K562 (cell line): ENCODE measurements around the gene HSPB6. TPM values are rescaled to one million over a fixed set of nuclear protein-coding genes. Genes with fewer than 3 reads are reported as not detected.

ENCODE experiments used
- CBX2 ChIP-seq: fragments of 200-600 bp; sonication (generic); IDR thresholded peaks from one replicate; pipeline ENCODE4 v1.6.1; 2012; ENCODE audit warnings: mild to moderate bottlenecking, low read length, inconsistent platforms; ENCODE audit not compliant: insufficient read depth, poor library complexity, severe bottlenecking
- EWSR1 ChIP-seq: fragments of 450-650 bp; IDR thresholded peaks from 2 replicates; pipeline ENCODE4 v1.6.1; 2018; ENCODE audit warnings: borderline replicate concordance, mild to moderate bottlenecking, low read depth, moderate library complexity; ENCODE audit not compliant: partially characterized antibody
- GABPB1 ChIP-seq: sonication (generic); formaldehyde crosslinking; IDR thresholded peaks from 2 replicates; pipeline ENCODE4 v1.8.0; 2022; ENCODE audit warnings: mild to moderate bottlenecking, missing genetic modification reagents
- HEY1 ChIP-seq: fragments of 250-450 bp; sonication (Bioruptor Pico); IDR thresholded peaks from 2 replicates; pipeline ENCODE4 v1.5.0; 2020; ENCODE audit warnings: mild to moderate bottlenecking, moderate library complexity, borderline replicate concordance
- NFATC3 ChIP-seq: fragments of 450-650 bp; IDR thresholded peaks from 2 replicates; pipeline ENCODE4 v1.6.1; 2017; ENCODE audit warnings: mild to moderate bottlenecking
- PHF20 ChIP-seq: fragments of 450-650 bp; IDR thresholded peaks from 2 replicates; pipeline ENCODE4 v1.6.1; 2018; ENCODE audit not compliant: partially characterized antibody
- PML ChIP-seq: IDR thresholded peaks from 2 replicates; pipeline ENCODE4 v1.6.1; 2012; ENCODE audit warnings: low read length, inconsistent platforms
- SIX5 ChIP-seq, 2 experiments: IDR thresholded peaks; 2 replicates each; pipeline ENCODE4 v1.6.1; 2011; ENCODE audit warnings: low read length in 2 of 2, borderline replicate concordance in 1 of 2, low read depth in 1 of 2, mild to moderate bottlenecking in 1 of 2, moderate library complexity in 1 of 2; ENCODE audit not compliant: insufficient read depth in 1 of 2
- TEAD1 ChIP-seq, 2 experiments: fragments of 450-650 bp in 1 of 2; sonication (generic) in 1 of 2; formaldehyde crosslinking; IDR thresholded peaks; 2 replicates each; pipeline versions ENCODE4 v1.4.0 to v1.8.0; 2020 to 2022; ENCODE audit warnings: mild to moderate bottlenecking in 2 of 2, missing genetic modification reagents in 1 of 2
- ZC3H11A ChIP-seq: IDR thresholded peaks from 2 replicates; pipeline ENCODE4 v1.6.1; 2012; ENCODE audit warnings: low read depth, low read length, improper control_type of control experiment
- ZNF165 ChIP-seq: fragments of 250-450 bp; sonication (Bioruptor Pico); IDR thresholded peaks from 2 replicates; pipeline ENCODE4 v1.4.0; 2020; ENCODE audit warnings: borderline replicate concordance
- ZNF3 ChIP-seq: fragments of 250-450 bp; sonication (Bioruptor Pico); IDR thresholded peaks from 2 replicates; pipeline ENCODE4 v1.5.0; 2021; ENCODE audit warnings: mild to moderate bottlenecking, moderate library complexity
- ZNF75A ChIP-seq: fragments of 450-650 bp; formaldehyde crosslinking; IDR thresholded peaks from 2 replicates; pipeline ENCODE4 v1.4.0; 2020; ENCODE audit warnings: mild to moderate bottlenecking
- polyA plus RNA-seq, 8 experiments: library from polyadenylated mRNA; depleted of rRNA in 4 of 8; stranded (reverse) in 5 of 8; unstranded in 3 of 8; fragments of >200 nt; fragmentation: Nextera tagmentation in 2 of 8; fragmentation: Illumina TruSeq in 1 of 8; extraction: Ambion mirVana in 2 of 8; extraction: Trizol in 1 of 8; gene quantifications; 2 replicates each; pipeline versions ENCODE4 v1.2.1 to v1.2.3, GENCODE V29; 2011 to 2014; ENCODE audit warnings: inconsistent platforms in 1 of 8, missing spikeins in 1 of 8
- total RNA-seq, 7 experiments: library from RNA; depleted of rRNA in 6 of 7; stranded (reverse); fragments of >200 nt in 6 of 7; fragmentation: Illumina TruSeq in 2 of 7; extraction: Trizol in 2 of 7; gene quantifications; 2 replicates each; pipeline versions ENCODE4 v1.2.1 to v1.2.3, GENCODE V29; 2011 to 2021; ENCODE audit warnings: low replicate concordance in 1 of 7
- TF ChIP-seq, protein P1 (sequence below): fragments of 250-450 bp; sonication (Bioruptor Pico); IDR thresholded peaks from 2 replicates; pipeline ENCODE4 v1.5.0; 2021; ENCODE audit warnings: mild to moderate bottlenecking, borderline replicate concordance
- TF ChIP-seq, protein P2 (sequence below): sonication (generic); formaldehyde crosslinking; IDR thresholded peaks from 2 replicates; pipeline ENCODE4 v1.4.0; 2020; ENCODE audit warnings: mild to moderate bottlenecking, missing genetic modification reagents
- TF ChIP-seq, protein P3 (sequence below): IDR thresholded peaks from 3 replicates; pipeline ENCODE4 v1.6.1; 2011; ENCODE audit warnings: borderline replicate concordance, mild to moderate bottlenecking, moderate library complexity; ENCODE audit not compliant: insufficient read length; ENCODE audit errors: extremely low read depth
- TF ChIP-seq, protein P4 (sequence below): fragments of 250-450 bp; sonication (Bioruptor Pico); IDR thresholded peaks from 2 replicates; pipeline ENCODE4 v1.8.0; 2022; ENCODE audit warnings: moderate library complexity, mild to moderate bottlenecking, inconsistent platforms

The HSPB6 gene
- total and polyA plus RNA-seq, 9 of the 15 experiments (the other 6 are each of a cell fraction or from before 2014, with no cell fraction given): 0.55 TPM; not detected in 8

DNA sequence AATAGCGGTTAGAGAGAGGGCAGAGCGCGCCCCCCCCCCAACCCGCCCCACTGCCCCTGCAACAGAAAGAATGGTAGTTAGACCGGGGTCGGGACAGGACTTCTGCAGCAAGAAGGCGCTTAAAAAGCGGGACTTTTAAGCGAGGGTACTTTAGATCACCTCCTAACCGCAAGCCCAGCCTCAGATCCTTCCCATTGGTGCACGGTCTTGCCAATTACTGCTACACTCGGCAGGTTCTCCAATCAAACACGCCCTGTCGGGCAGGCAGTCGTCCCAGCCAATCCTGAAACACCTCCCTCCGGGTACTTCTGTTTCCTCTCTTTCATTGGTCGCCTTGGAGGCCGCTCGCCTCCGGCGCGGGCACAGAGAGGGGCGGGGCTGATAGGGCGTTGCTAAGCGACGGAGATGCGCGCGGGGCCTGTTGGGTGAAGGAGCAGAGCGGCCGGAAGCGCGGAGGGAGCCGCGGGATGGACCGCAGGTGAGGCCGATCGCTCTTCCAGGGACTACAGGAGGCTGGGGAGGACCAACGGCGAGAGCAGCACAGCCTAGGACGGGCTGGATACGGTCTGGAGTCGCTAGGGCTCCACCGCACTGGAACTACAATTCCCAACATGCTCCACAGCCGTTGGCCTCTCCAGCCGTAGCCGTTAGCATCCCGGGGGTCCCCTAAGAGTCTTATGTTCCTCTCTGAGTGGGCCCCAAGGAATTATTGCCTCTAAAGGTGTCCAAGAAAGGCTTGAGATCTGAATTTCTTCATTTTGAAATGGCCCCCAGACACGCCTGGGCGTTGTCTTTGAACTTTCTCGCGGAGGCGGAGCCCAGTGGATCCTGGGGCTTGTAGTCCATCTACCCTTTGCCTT lies 1.1 kb upstream of the HSPB6 start, which contains the start of gene PROSER3 (continued):
- TF ChIP-seq, protein P1, sequence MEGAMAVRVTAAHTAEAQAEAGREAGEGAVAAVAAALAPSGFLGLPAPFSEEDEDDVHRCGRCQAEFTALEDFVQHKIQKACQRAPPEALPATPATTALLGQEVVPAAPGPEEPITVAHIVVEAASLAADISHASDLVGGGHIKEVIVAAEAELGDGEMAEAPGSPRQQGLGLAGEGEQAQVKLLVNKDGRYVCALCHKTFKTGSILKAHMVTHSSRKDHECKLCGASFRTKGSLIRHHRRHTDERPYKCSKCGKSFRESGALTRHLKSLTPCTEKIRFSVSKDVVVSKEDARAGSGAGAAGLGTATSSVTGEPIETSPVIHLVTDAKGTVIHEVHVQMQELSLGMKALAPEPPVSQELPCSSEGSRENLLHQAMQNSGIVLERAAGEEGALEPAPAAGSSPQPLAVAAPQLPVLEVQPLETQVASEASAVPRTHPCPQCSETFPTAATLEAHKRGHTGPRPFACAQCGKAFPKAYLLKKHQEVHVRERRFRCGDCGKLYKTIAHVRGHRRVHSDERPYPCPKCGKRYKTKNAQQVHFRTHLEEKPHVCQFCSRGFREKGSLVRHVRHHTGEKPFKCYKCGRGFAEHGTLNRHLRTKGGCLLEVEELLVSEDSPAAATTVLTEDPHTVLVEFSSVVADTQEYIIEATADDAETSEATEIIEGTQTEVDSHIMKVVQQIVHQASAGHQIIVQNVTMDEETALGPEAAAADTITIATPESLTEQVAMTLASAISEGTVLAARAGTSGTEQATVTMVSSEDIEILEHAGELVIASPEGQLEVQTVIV (CRISPR knock-in tag): no peak
- TF ChIP-seq NFATC3 (no peak), ZNF3 (CRISPR knock-in tag) (no peak), HEY1 (CRISPR knock-in tag) (no peak), GABPB1 (peak; percentile 88), ZNF75A (CRISPR knock-in tag) (no peak), CBX2 (no peak), PHF20 (no peak), ZNF165 (0 out of 2 replicates have a peak, but pooled peaks have one; percentile 39), SIX5 (IDR thresholded peaks at IDR 0.05; ENCODE audit: borderline replicate concordance in 1 of 2, insufficient read depth in 1 of 2, low read depth in 1 of 2, low read length in 2 of 2) (peak; percentile 58 to 66; a peak in 3 of 4 replicates), TEAD1 (CRISPR knock-in tag; IDR thresholded peaks at IDR 0.05) (peak; percentile 8 to 90; a peak in 2 of 4 replicates), EWSR1 (no peak), ZC3H11A (no peak), PML (peak; percentile 55; the same call in 1 of the 2 replicates)
- TF ChIP-seq, protein P2, sequence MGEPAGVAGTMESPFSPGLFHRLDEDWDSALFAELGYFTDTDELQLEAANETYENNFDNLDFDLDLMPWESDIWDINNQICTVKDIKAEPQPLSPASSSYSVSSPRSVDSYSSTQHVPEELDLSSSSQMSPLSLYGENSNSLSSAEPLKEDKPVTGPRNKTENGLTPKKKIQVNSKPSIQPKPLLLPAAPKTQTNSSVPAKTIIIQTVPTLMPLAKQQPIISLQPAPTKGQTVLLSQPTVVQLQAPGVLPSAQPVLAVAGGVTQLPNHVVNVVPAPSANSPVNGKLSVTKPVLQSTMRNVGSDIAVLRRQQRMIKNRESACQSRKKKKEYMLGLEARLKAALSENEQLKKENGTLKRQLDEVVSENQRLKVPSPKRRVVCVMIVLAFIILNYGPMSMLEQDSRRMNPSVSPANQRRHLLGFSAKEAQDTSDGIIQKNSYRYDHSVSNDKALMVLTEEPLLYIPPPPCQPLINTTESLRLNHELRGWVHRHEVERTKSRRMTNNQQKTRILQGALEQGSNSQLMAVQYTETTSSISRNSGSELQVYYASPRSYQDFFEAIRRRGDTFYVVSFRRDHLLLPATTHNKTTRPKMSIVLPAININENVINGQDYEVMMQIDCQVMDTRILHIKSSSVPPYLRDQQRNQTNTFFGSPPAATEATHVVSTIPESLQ: peak; percentile 68; the same call in 1 of the 2 replicates
- TF ChIP-seq, protein P3, sequence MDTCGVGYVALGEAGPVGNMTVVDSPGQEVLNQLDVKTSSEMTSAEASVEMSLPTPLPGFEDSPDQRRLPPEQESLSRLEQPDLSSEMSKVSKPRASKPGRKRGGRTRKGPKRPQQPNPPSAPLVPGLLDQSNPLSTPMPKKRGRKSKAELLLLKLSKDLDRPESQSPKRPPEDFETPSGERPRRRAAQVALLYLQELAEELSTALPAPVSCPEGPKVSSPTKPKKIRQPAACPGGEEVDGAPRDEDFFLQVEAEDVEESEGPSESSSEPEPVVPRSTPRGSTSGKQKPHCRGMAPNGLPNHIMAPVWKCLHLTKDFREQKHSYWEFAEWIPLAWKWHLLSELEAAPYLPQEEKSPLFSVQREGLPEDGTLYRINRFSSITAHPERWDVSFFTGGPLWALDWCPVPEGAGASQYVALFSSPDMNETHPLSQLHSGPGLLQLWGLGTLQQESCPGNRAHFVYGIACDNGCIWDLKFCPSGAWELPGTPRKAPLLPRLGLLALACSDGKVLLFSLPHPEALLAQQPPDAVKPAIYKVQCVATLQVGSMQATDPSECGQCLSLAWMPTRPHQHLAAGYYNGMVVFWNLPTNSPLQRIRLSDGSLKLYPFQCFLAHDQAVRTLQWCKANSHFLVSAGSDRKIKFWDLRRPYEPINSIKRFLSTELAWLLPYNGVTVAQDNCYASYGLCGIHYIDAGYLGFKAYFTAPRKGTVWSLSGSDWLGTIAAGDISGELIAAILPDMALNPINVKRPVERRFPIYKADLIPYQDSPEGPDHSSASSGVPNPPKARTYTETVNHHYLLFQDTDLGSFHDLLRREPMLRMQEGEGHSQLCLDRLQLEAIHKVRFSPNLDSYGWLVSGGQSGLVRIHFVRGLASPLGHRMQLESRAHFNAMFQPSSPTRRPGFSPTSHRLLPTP: no peak
- TF ChIP-seq, protein P4, sequence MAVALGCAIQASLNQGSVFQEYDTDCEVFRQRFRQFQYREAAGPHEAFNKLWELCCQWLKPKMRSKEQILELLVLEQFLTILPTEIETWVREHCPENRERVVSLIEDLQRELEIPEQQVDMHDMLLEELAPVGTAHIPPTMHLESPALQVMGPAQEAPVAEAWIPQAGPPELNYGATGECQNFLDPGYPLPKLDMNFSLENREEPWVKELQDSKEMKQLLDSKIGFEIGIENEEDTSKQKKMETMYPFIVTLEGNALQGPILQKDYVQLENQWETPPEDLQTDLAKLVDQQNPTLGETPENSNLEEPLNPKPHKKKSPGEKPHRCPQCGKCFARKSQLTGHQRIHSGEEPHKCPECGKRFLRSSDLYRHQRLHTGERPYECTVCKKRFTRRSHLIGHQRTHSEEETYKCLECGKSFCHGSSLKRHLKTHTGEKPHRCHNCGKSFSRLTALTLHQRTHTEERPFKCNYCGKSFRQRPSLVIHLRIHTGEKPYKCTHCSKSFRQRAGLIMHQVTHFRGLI (CRISPR knock-in tag): 0 out of 2 replicates have a peak, but pooled peaks have one; percentile 32
